ENCODE results near the gene MYO10. TPM values are rescaled to one million over a fixed set of nuclear protein-coding genes. Genes with fewer than 3 reads are reported as not detected.

The MYO10 gene
- total RNA-seq, 2 experiments from 2014 or later = not detected

DNA sequence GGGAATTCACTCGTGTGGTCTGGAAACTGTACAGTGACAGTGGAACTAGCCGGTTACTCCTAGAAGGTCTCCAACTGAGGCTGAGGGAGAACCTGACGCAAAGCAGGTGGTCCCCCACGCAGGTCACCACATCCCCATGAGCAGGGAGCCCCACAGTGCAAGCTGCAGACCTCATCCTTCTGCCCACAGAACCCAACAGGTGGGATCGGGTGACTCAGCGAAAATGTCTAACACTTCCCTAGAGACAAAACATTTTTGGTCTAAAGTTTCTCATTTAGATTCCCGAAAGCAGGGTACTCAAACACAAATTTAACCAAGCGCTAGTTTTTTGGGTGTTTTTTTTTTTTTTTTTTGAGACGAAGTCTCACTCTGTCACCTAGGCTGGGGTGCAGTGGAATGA lies 256.9 kb downstream of the MYO10 start:
- no peak for DNase-seq
- no peak for TF ChIP-seq CTCF (IDR thresholded peaks at IDR 0.05)
- intact Hi-C loops (cut with DNase I, micrococcal nuclease) = no loop called here
- Histone ChIP-seq H3K4me3 (ENCODE audit: low read length) (no peak overlapping the region), H3K9me3 (ENCODE audit: control insufficient read depth in 1 of 2, insufficient read depth in 1 of 2, low read length in 2 of 2) (peaks cover 0 to 4% of the 10 kb centered on the region in 2 experiments), H3K27me3 (ENCODE audit: control insufficient read depth in 1 of 2, insufficient read depth in 2 of 2, low read length in 2 of 2) (no peaks in the 10 kb centered on the region), H3K36me3 (ENCODE audit: insufficient read depth, low read length) (no peaks in the 10 kb centered on the region), H3K4me1 (ENCODE audit: insufficient read depth, low read length) (no peaks in the 10 kb centered on the region), H3K27ac (ENCODE audit: low read depth in 1 of 2, low read length in 2 of 2) (no peak overlapping the region)
- no peaks in the 10 kb centered on the region for H3K36me3 Mint-ChIP-seq (ENCODE audit: low read depth)
- no peaks in the 10 kb centered on the region for H3K9me3 Mint-ChIP-seq
- no peak for ATAC-seq (ENCODE audit: poor library complexity)
- H3K27ac Mint-ChIP-seq = no peak overlapping the region
- POLR2A ChIA-PET = no interaction called here
- peaks cover 8% of the 10 kb centered on the region for H3K4me1 Mint-ChIP-seq (ENCODE audit: low read depth)
- H3K27me3 Mint-ChIP-seq = no peaks in the 10 kb centered on the region
- CTCF ChIA-PET = interaction anchor here (1.4 kb wide), 1 partner anchor 13 kb away, joined by 3 read pairs; no protein-coding TSS in a partner anchor
- H3K4me3 Mint-ChIP-seq = no peak overlapping the region

GRCh38 chr5:16675806-16676205 lies 260.3 kb downstream of the MYO10 start:
- CTCF ChIA-PET = no interaction called here
- Mint-ChIP-seq H3K4me1 (ENCODE audit: low read depth) (peaks cover 27% of the 10 kb centered on the region), H3K9me3 (no peaks in the 10 kb centered on the region), H3K4me3 (no peak overlapping the region), H3K27me3 (no peaks in the 10 kb centered on the region), H3K36me3 (ENCODE audit: low read depth) (no peaks in the 10 kb centered on the region), H3K27ac (no peak overlapping the region)
- Histone ChIP-seq H3K27me3 (ENCODE audit: control insufficient read depth in 1 of 2, insufficient read depth in 2 of 2, low read length in 2 of 2) (no peaks in the 10 kb centered on the region), H3K4me1 (ENCODE audit: insufficient read depth, low read length) (peaks cover 14% of the 10 kb centered on the region), H3K4me3 (ENCODE audit: low read length) (no peak overlapping the region), H3K27ac (ENCODE audit: low read depth in 1 of 2, low read length in 2 of 2) (no peak overlapping the region), H3K9me3 (ENCODE audit: control insufficient read depth in 1 of 2, insufficient read depth in 1 of 2, low read length in 2 of 2) (peaks cover 0 to 4% of the 10 kb centered on the region in 2 experiments), H3K36me3 (ENCODE audit: insufficient read depth, low read length) (no peaks in the 10 kb centered on the region)
- DNase-seq (no peak), ATAC-seq (ENCODE audit: poor library complexity) (no peak)
- intact Hi-C loops (cut with DNase I, micrococcal nuclease) = no loop called here
- no peak for TF ChIP-seq CTCF (IDR thresholded peaks at IDR 0.05)
- POLR2A ChIA-PET = no interaction called here

- Histone ChIP-seq H3K27ac (ENCODE audit: low read depth in 1 of 2, low read length in 2 of 2) (no peak overlapping the region), H3K4me3 (ENCODE audit: low read length) (no peak overlapping the region), H3K36me3 (ENCODE audit: insufficient read depth, low read length) (no peaks in the 10 kb centered on the region), H3K9me3 (ENCODE audit: control insufficient read depth in 1 of 2, insufficient read depth in 1 of 2, low read length in 2 of 2) (peaks cover 0 to 1% of the 10 kb centered on the region in 2 experiments), H3K4me1 (ENCODE audit: insufficient read depth, low read length) (peaks cover 14% of the 10 kb centered on the region), H3K27me3 (ENCODE audit: control insufficient read depth in 1 of 2, insufficient read depth in 2 of 2, low read length in 2 of 2) (no peaks in the 10 kb centered on the region)
- no peaks in the 10 kb centered on the region for H3K27me3 Mint-ChIP-seq
- no peak overlapping the region for H3K27ac Mint-ChIP-seq
- intact Hi-C loops (cut with DNase I, micrococcal nuclease) = no loop called here
- no peak for TF ChIP-seq CTCF (IDR thresholded peaks at IDR 0.05)
- DNase-seq (no peak), ATAC-seq (ENCODE audit: poor library complexity) (no peak)
- H3K4me1 Mint-ChIP-seq (ENCODE audit: low read depth) = peaks cover 27% of the 10 kb centered on the region
- no peak overlapping the region for H3K4me3 Mint-ChIP-seq
- ChIA-PET POLR2A (no interaction called here), CTCF (no interaction called here)
- no peaks in the 10 kb centered on the region for H3K36me3 Mint-ChIP-seq (ENCODE audit: low read depth)
- no peaks in the 10 kb centered on the region for H3K9me3 Mint-ChIP-seq
These were observed 261.3 kb downstream of the MYO10 start for GRCh38 chr5:16674750-16675149.

Measured in CD4-positive, alpha-beta T cell (primary cell).